GM23248 (cell line): ENCODE results near the gene COG7.

Experiments used
- EZH2 ChIP-seq: fragments of 200-600 bp; sonication (generic); IDR thresholded peaks from 2 replicates; pipeline ENCODE4 v1.6.1; 2018; ENCODE audit warnings: antibody characterized with exemption, mild to moderate bottlenecking; ENCODE audit not compliant: insufficient read depth, poor library complexity, severe bottlenecking
- EZH2phosphoT487 ChIP-seq: fragments of 200-600 bp; sonication (generic); IDR thresholded peaks from 2 replicates; pipeline ENCODE4 v1.6.1; 2018; ENCODE audit warnings: antibody characterized with exemption, moderate library complexity, mild to moderate bottlenecking, low read depth; ENCODE audit not compliant: insufficient read depth

GRCh38 chr16:23369416-23369815 is 83.6 kb downstream of the COG7 start:
- TF ChIP-seq EZH2phosphoT487 (no peak), EZH2 (no peak)
